CD4-positive, alpha-beta memory T cell (primary cell): ENCODE measurements around the gene APBA2. TPM values are rescaled to one million over a fixed set of nuclear protein-coding genes. Genes with fewer than 3 reads are reported as not detected.
A peak's percentile ranks its signal among the peaks of the same experiment; 100 is the strongest.

Experiments used
- CTCF ChIA-PET: fragments of 350-600 bp; sonication (Branson Sonifier 250); formaldehyde crosslinking; loops from one replicate; lab custom pipeline; 2021; ENCODE audit warnings: inconsistent platforms; ENCODE audit not compliant: partially characterized antibody; lab: Charles Lee
- POLR2A ChIA-PET: fragments of 350-600 bp; sonication (Branson Sonifier 250); formaldehyde crosslinking; loops from one replicate; lab custom pipeline; 2021; ENCODE audit not compliant: partially characterized antibody; lab: Charles Lee
- DNase-seq, 5 donors: peaks; one replicate each; pipeline versions ENCODE4 v3.0.0 to v3.0.0-alpha.2; 2020 to 2022; ENCODE audit warnings: mixed read lengths in 1 of 5
- H3K27ac ChIP-seq: one replicate; pipeline ENCODE4 v1.7.0; 2013; ENCODE audit warnings: low read depth, low read length
- H3K27me3 ChIP-seq: 2 replicates; pipeline ENCODE4 v1.7.0; 2013; ENCODE audit warnings: mild to moderate bottlenecking, low read length, moderate library complexity; ENCODE audit not compliant: insufficient read depth
- H3K36me3 ChIP-seq: 2 replicates; pipeline ENCODE4 v1.7.0; 2013; ENCODE audit warnings: mild to moderate bottlenecking, low read length, moderate library complexity; ENCODE audit not compliant: insufficient read depth
- H3K4me1 ChIP-seq: 2 replicates; pipeline ENCODE4 v1.7.0; 2013; ENCODE audit warnings: mild to moderate bottlenecking, low read length, moderate library complexity; ENCODE audit not compliant: insufficient read depth
- H3K4me3 ChIP-seq, 2 donors: one replicate each; pipeline ENCODE4 v1.7.0; 2013; ENCODE audit warnings: low read length in 2 of 2, mild to moderate bottlenecking in 1 of 2
- H3K9me3 ChIP-seq, 2 donors: one replicate each; pipeline ENCODE4 v1.7.0; 2013; ENCODE audit warnings: low read length in 2 of 2, control low read depth in 1 of 2; ENCODE audit not compliant: control insufficient read depth in 1 of 2
- H3K27ac Mint-ChIP-seq, 7 donors: one replicate each; pipeline ENCODE4 v1.8.0; 2020 to 2021; ENCODE audit warnings: mixed read lengths in 7 of 7, mild to moderate bottlenecking in 6 of 7, inconsistent platforms in 3 of 7, moderate library complexity in 3 of 7
- H3K27me3 Mint-ChIP-seq, 2 donors: one replicate each; pipeline ENCODE4 v1.8.0; 2020 to 2021; ENCODE audit warnings: mixed read lengths in 2 of 2
- H3K36me3 Mint-ChIP-seq, 2 donors: one replicate each; pipeline ENCODE4 v1.8.0; 2020 to 2021; ENCODE audit warnings: mixed read lengths in 2 of 2, inconsistent platforms in 1 of 2, mild to moderate bottlenecking in 1 of 2
- H3K4me1 Mint-ChIP-seq, 4 donors: one replicate each; pipeline ENCODE4 v1.8.0; 2020 to 2021; ENCODE audit warnings: mixed read lengths in 4 of 4, mild to moderate bottlenecking in 1 of 4
- H3K4me3 Mint-ChIP-seq, 8 donors: one replicate each; pipeline ENCODE4 v1.8.0; 2020 to 2021; ENCODE audit warnings: mixed read lengths in 8 of 8, mild to moderate bottlenecking in 7 of 8, moderate library complexity in 6 of 8, inconsistent platforms in 3 of 8
- H3K9me3 Mint-ChIP-seq, 8 donors: one replicate each; pipeline ENCODE4 v1.8.0; 2020 to 2021; ENCODE audit warnings: mixed read lengths in 8 of 8, mild to moderate bottlenecking in 5 of 8, inconsistent platforms in 3 of 8, moderate library complexity in 1 of 8
- intact Hi-C: fragments of 100-400 bp; cut with micrococcal nuclease; formaldehyde crosslinking; loops from one replicate; pipeline ENCODE4 v1.15.1; 2023
- polyA plus RNA-seq, 2 donors: library from polyadenylated mRNA; unstranded; fragments of 300-500 nt; fragmentation: Illumina TruSeq; gene quantifications; one replicate each; pipeline ENCODE4 v1.2.3, GENCODE V29; 2021
- total RNA-seq, 2 experiments: library from RNA; stranded (reverse); gene quantifications; one replicate each; pipeline ENCODE4 v1.2.3, GENCODE V29; 2021

Gene APBA2
- total and polyA plus RNA-seq, 4 experiments from 2014 or later = 11.1 to 57.3 (median 40.4) TPM

DNA sequence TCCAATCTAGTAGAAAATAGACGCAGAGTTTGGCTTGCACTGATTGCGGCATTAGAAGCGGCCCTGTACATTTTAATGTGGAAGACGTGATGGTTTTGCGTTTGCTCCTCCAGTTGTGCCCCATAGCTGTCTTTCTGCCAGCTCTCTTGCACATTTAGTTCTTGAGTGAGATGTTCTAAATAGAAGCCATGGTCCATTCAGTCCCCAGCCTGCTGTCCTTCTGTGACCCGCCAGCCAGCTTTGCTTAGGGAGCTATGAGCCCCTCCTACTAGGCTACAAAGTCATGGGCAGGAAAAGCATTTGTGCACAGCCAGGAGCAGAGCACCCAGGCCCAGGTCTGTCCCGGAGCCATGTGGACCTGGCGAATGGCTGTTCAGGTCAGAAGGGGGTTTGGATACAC lies 50.3 kb downstream of the APBA2 start:
- Mint-ChIP-seq H3K4me1 (peaks cover 39 to 80% (median 61%) of the 10 kb centered on the region in 4 donors), H3K36me3 (peaks cover 0 to 4% of the 10 kb centered on the region in 2 donors), H3K27ac (peak overlapping the region; percentile 36 to 91 (median 79)), H3K27me3 (no peaks in the 10 kb centered on the region), H3K9me3 (peaks cover 0 to 4% (median 0%) of the 10 kb centered on the region in 8 donors), H3K4me3 (peak overlapping the region in 2 of 8 donors; percentile 11 to 88)
- CTCF ChIA-PET = interaction anchor here (0.9 to 2.1 kb wide), 6 partner anchors 14 to 154 kb away, joined by 3 to 9 read pairs (median 4); no protein-coding TSS in a partner anchor
- H3K4me3 ChIP-seq = no peak overlapping the region
- no peaks in the 10 kb centered on the region for H3K27me3 ChIP-seq
- H3K27ac ChIP-seq = no peak overlapping the region
- no peaks in the 10 kb centered on the region for H3K36me3 ChIP-seq
- no peak for DNase-seq
- no peaks in the 10 kb centered on the region for H3K9me3 ChIP-seq
- H3K4me1 ChIP-seq = peaks cover 58% of the 10 kb centered on the region
- intact Hi-C loops = no loop called here
- POLR2A ChIA-PET = interaction anchor here (1.1 kb wide), 1 partner anchor 103 kb away, joined by 4 read pairs; no protein-coding TSS in a partner anchor

DNA sequence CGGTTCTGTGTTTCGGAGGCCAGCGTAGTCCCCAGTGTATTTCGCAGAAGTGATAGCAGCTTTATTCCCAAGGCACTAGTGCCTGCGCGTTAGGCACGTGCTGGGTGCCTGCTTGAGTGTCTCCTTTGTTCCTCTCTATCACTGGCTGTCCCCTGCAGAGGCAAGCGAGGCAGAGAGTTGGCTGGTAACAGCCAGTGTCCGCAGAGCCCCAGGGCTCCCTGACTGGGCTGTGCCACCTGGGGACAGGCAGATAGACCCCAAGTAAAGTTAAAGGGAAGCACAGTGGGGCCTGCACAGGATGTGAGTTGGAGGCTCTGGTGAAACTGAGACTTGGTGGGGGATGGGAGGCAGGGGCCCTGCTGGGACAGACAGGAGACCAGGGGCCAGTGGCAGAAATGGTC lies 50.7 kb downstream of the APBA2 start:
- Histone ChIP-seq H3K36me3 (no peaks in the 10 kb centered on the region), H3K9me3 (no peaks in the 10 kb centered on the region), H3K4me1 (peaks cover 62% of the 10 kb centered on the region), H3K27me3 (no peaks in the 10 kb centered on the region), H3K4me3 (no peak overlapping the region), H3K27ac (no peak overlapping the region)
- CTCF ChIA-PET = interaction anchor here (1.3 to 2.1 kb wide), 3 partner anchors 39 to 154 kb away, joined by 4 to 9 read pairs (median 6); no protein-coding TSS in a partner anchor
- intact Hi-C loops = no loop called here
- DNase-seq = no peak
- Mint-ChIP-seq H3K4me3 (peak overlapping the region in 4 of 8 donors; percentile 37 to 88 (median 84)), H3K9me3 (peaks cover 0 to 4% (median 0%) of the 10 kb centered on the region in 8 donors), H3K27ac (peak overlapping the region in 6 of 7 donors; percentile 36 to 91 (median 88)), H3K36me3 (peaks cover 0 to 4% of the 10 kb centered on the region in 2 donors), H3K4me1 (peaks cover 42 to 84% (median 64%) of the 10 kb centered on the region in 4 donors), H3K27me3 (no peaks in the 10 kb centered on the region)
- POLR2A ChIA-PET = interaction anchor here (1.1 to 2.4 kb wide), 2 partner anchors 50 to 102 kb away, joined by 4 to 11 read pairs; partner anchors contain the start of gene APBA2

DNA sequence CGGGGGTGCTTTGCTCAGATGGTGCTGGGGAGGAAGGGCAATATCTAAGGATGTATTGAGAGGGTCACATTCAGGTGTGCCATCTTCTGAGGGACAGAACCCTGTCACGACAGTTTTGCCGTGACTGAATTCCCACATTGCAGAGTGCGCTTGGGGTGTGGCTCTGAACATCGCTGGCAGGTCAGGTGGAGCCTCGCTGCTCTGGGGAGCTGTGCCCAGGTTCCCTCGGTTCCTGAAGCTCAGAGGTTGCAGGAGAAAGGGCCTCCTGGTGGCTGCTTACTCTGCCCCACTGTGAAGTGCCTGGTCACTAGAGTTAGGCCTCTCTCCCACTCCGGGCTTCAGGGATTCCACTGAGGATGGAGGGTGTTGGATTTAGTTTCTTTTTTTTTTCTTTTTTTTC lies 51.5 kb downstream of the APBA2 start:
- H3K27ac ChIP-seq = no peak overlapping the region
- H3K36me3 ChIP-seq = no peaks in the 10 kb centered on the region
- H3K4me3 Mint-ChIP-seq = peak overlapping the region in 7 of 8 donors; percentile 68 to 88 (median 81)
- peaks cover 47 to 91% (median 70%) of the 10 kb centered on the region in 4 donors for H3K4me1 Mint-ChIP-seq
- ChIA-PET CTCF (interaction anchor here (0.9 to 2.0 kb wide), 5 partner anchors 18 to 152 kb away, joined by 3 to 9 read pairs (median 3); no protein-coding TSS in a partner anchor), POLR2A (interaction anchor here (1.0 to 2.4 kb wide), 5 partner anchors 10 to 51 kb away, joined by 3 to 11 read pairs (median 5); partner anchors contain the start of gene APBA2)
- peak overlapping the region; percentile 56 to 94 (median 91) for H3K27ac Mint-ChIP-seq
- H3K27me3 Mint-ChIP-seq = no peaks in the 10 kb centered on the region
- DNase-seq = no peak
- peaks cover 0 to 4% (median 0%) of the 10 kb centered on the region in 8 donors for H3K9me3 Mint-ChIP-seq
- H3K4me1 ChIP-seq = peaks cover 68% of the 10 kb centered on the region
- H3K9me3 ChIP-seq = no peaks in the 10 kb centered on the region
- no peak overlapping the region for H3K4me3 ChIP-seq
- intact Hi-C loops = no loop called here
- H3K27me3 ChIP-seq = no peaks in the 10 kb centered on the region
- H3K36me3 Mint-ChIP-seq = peaks cover 0 to 6% of the 10 kb centered on the region in 2 donors

DNA sequence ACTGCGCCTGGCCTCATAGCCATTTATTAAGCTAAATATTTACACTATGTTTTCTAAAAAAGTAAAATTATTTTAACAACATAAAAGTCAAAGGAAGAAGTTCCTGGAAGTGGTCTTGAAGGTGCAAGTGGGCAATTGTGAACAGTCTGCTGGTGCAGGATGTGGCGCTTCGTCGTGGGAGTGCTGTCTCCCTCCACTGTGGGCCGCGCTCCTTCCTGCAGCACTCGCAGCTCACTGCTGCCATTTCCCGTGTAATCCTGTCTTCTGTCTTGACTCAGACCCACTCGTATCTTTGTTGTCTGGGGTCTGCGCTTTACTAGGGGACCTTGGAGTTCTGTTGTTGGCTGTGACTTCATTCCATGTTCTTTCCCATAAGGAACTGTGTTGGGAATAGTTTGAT lies 56.3 kb downstream of the APBA2 start:
- Mint-ChIP-seq H3K36me3 (peaks cover 1 to 23% of the 10 kb centered on the region in 2 donors), H3K27me3 (no peaks in the 10 kb centered on the region), H3K4me1 (peaks cover 32 to 88% (median 57%) of the 10 kb centered on the region in 4 donors), H3K9me3 (peaks cover 0 to 3% (median 0%) of the 10 kb centered on the region in 8 donors), H3K27ac (peak overlapping the region in 3 of 7 donors; percentile 23 to 47 (median 46)), H3K4me3 (peak overlapping the region in 7 of 8 donors; percentile 17 to 58 (median 40))
- Histone ChIP-seq H3K4me3 (no peak overlapping the region), H3K9me3 (no peaks in the 10 kb centered on the region), H3K27me3 (no peaks in the 10 kb centered on the region), H3K36me3 (no peaks in the 10 kb centered on the region), H3K4me1 (peaks cover 51% of the 10 kb centered on the region), H3K27ac (no peak overlapping the region)
- intact Hi-C loops = no loop called here
- DNase-seq = peak in 3 of 5 donors; percentile 25 to 31 (median 27)
- POLR2A ChIA-PET = interaction anchor here (0.5 to 2.7 kb wide), 5 partner anchors 8 to 64 kb away, joined by 3 to 5 read pairs (median 3); partner anchors contain the start of gene APBA2
- CTCF ChIA-PET = interaction anchor here (1.2 kb wide), 1 partner anchor 67 kb away, joined by 3 read pairs; no protein-coding TSS in a partner anchor

DNA sequence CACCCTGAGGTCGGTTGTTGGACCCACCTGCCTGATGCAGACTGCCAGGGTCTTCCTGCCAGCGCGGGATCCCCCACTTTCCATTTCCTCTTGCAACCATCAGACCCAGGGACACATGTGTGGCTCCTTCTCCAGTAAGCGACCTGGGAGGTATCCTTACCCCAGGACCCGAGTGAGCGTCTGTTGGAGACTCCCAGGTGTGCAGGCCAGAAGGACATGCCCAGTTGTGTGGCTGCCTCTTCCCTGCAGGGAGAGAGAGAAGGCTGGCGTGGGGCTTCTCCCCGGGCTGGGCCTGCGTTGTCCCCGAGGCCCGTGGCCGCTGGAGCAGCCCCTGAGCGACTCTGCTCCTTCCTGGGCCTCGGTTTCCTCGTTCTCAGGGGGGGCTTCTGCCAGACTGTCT lies 56.8 kb downstream of the APBA2 start:
- H3K9me3 ChIP-seq = no peaks in the 10 kb centered on the region
- DNase-seq = no peak
- Mint-ChIP-seq H3K4me3 (peak overlapping the region in 4 of 8 donors; percentile 17 to 59 (median 49)), H3K27ac (peak overlapping the region in 1 of 7 donors; percentile 59), H3K4me1 (peaks cover 31 to 88% (median 57%) of the 10 kb centered on the region in 4 donors), H3K9me3 (peaks cover 0 to 3% (median 0%) of the 10 kb centered on the region in 8 donors), H3K27me3 (no peaks in the 10 kb centered on the region), H3K36me3 (peaks cover 1 to 23% of the 10 kb centered on the region in 2 donors)
- no peaks in the 10 kb centered on the region for H3K36me3 ChIP-seq
- peaks cover 51% of the 10 kb centered on the region for H3K4me1 ChIP-seq
- no peak overlapping the region for H3K27ac ChIP-seq
- no peaks in the 10 kb centered on the region for H3K27me3 ChIP-seq
- no peak overlapping the region for H3K4me3 ChIP-seq
- ChIA-PET CTCF (interaction anchor here (1.2 kb wide), 1 partner anchor 67 kb away, joined by 3 read pairs; no protein-coding TSS in a partner anchor), POLR2A (interaction anchor here (0.5 to 2.7 kb wide), 5 partner anchors 7 to 80 kb away, joined by 3 to 5 read pairs (median 3); no protein-coding TSS in a partner anchor)
- intact Hi-C loops = no loop called here

DNA sequence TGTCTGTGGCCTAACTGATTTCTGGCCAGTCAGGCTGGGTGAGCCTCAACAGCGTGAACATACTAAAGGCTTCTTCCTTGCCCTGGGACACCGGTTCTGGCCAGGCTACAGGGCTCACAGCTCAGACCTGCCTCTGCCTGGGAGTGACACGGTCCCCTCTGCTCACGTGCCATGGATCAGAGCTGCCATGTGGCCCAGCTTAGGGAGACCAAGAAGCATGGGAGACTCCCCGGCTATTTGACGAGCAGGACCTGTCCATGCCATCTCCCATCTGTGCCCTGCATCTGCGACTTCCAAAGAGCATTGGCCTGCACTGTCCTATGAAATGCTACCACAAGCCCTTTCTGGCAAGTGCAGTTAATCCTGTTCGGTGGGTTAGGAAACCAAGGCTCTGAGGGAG lies 57.4 kb downstream of the APBA2 start:
- POLR2A ChIA-PET = interaction anchor here (0.5 to 0.6 kb wide), 2 partner anchors 24 to 81 kb away, joined by 3 read pairs; no protein-coding TSS in a partner anchor
- peak overlapping the region in 2 of 8 donors; percentile 40 to 59 for H3K4me3 Mint-ChIP-seq
- H3K27ac ChIP-seq = no peak overlapping the region
- H3K27me3 Mint-ChIP-seq = no peaks in the 10 kb centered on the region
- peaks cover 32 to 88% (median 56%) of the 10 kb centered on the region in 4 donors for H3K4me1 Mint-ChIP-seq
- no peak overlapping the region for H3K4me3 ChIP-seq
- intact Hi-C loops = no loop called here
- CTCF ChIA-PET = no interaction called here
- H3K9me3 ChIP-seq = no peaks in the 10 kb centered on the region
- peaks cover 51% of the 10 kb centered on the region for H3K4me1 ChIP-seq
- H3K36me3 ChIP-seq = no peaks in the 10 kb centered on the region
- DNase-seq = no peak
- H3K27me3 ChIP-seq = no peaks in the 10 kb centered on the region
- no peak overlapping the region for H3K27ac Mint-ChIP-seq
- H3K9me3 Mint-ChIP-seq = peaks cover 0 to 3% (median 0%) of the 10 kb centered on the region in 8 donors
- H3K36me3 Mint-ChIP-seq = peaks cover 1 to 23% of the 10 kb centered on the region in 2 donors
